A549 treated with AZD2906 at 1 μM for 4 hours (cell line): ENCODE measurements around the gene VIPR2. TPM values are rescaled to one million over a fixed set of nuclear protein-coding genes. Genes with fewer than 3 reads are reported as not detected.

ENCODE experiments used
- total RNA-seq: library from RNA; stranded (reverse); fragments of 200-300 nt; extraction: Qiagen RNA extraction; gene quantifications from 5 replicates; pipeline ENCODE4 v1.2.3, GENCODE V29; 2022

The VIPR2 gene
- 0.02 to 0.06 TPM (median 0.02 TPM) in 5 replicates for total RNA-seq

GRCh38 chr7:159144758-159145489 lies at the start of gene VIPR2:
Gene VIPR2, minus strand, starts transcription at chr7:159144867. Its CDS starts 96 bp downstream, at chr7:159144771.

